GM23248 (cell line): ENCODE results near the gene ZNF526. TPM values are rescaled to one million over a fixed set of nuclear protein-coding genes. Genes with fewer than 3 reads are reported as not detected.

Experiments
- DNase-seq: peaks from one replicate; pipeline ENCODE4 v3.0.0-alpha.2; 2015
- H2AFZ ChIP-seq: fragments of 200-600 bp; sonication (generic); 2 replicates; pipeline ENCODE4 v1.6.1; 2016; ENCODE audit warnings: antibody characterized with exemption
- H3F3A ChIP-seq: fragments of 200-600 bp; sonication (generic); 2 replicates; pipeline ENCODE4 v1.6.1; 2016; ENCODE audit warnings: mild to moderate bottlenecking, antibody characterized with exemption, mixed run types; ENCODE audit not compliant: insufficient read depth
- H3K27ac ChIP-seq: fragments of 200-600 bp; sonication (generic); 2 replicates; pipeline ENCODE4 v1.5.1; 2016; ENCODE audit warnings: mild to moderate bottlenecking
- H3K27me3 ChIP-seq: fragments of 200-600 bp; sonication (generic); replicated peaks from 2 replicates; pipeline ENCODE4 v1.6.1; 2016; ENCODE audit warnings: mild to moderate bottlenecking; ENCODE audit not compliant: insufficient read depth
- H3K36me3 ChIP-seq: fragments of 200-600 bp; sonication (generic); 2 replicates; pipeline ENCODE4 v1.6.1; 2016; ENCODE audit warnings: low read depth, mild to moderate bottlenecking
- H3K4me1 ChIP-seq: fragments of 200-600 bp; sonication (generic); 2 replicates; pipeline ENCODE4 v1.6.1; 2016; ENCODE audit warnings: mild to moderate bottlenecking; ENCODE audit not compliant: insufficient read depth
- H3K4me2 ChIP-seq: fragments of 200-600 bp; sonication (generic); one replicate; pipeline ENCODE4 v1.6.1; 2016; ENCODE audit warnings: mild to moderate bottlenecking; ENCODE audit not compliant: unreplicated experiment
- H3K4me3 ChIP-seq: fragments of 200-600 bp; sonication (generic); 2 replicates; pipeline ENCODE4 v1.5.1; 2016; ENCODE audit warnings: mild to moderate bottlenecking
- H3K79me2 ChIP-seq: fragments of 200-600 bp; sonication (generic); 2 replicates; pipeline ENCODE4 v1.6.1; 2016; ENCODE audit warnings: mild to moderate bottlenecking; ENCODE audit not compliant: insufficient read depth
- H3K9ac ChIP-seq: fragments of 200-600 bp; sonication (generic); 2 replicates; pipeline ENCODE4 v1.6.1; 2016; ENCODE audit warnings: mild to moderate bottlenecking
- H3K9me2 ChIP-seq: fragments of 200-600 bp; sonication (generic); 2 replicates; pipeline ENCODE4 v1.6.1; 2016; ENCODE audit warnings: mixed run types, mild to moderate bottlenecking, moderate library complexity; ENCODE audit not compliant: insufficient read depth
- H3K9me3 ChIP-seq: fragments of 200-600 bp; sonication (generic); one replicate; pipeline ENCODE4 v1.6.1; 2017; ENCODE audit warnings: low read depth
- H4K20me1 ChIP-seq: fragments of 200-600 bp; sonication (generic); 2 replicates; pipeline ENCODE4 v1.6.0; 2016; ENCODE audit not compliant: insufficient read depth
- EZH2 ChIP-seq: fragments of 200-600 bp; sonication (generic); IDR thresholded peaks from 2 replicates; pipeline ENCODE4 v1.6.1; 2018; ENCODE audit warnings: antibody characterized with exemption, mild to moderate bottlenecking; ENCODE audit not compliant: insufficient read depth, poor library complexity, severe bottlenecking
- EZH2phosphoT487 ChIP-seq: fragments of 200-600 bp; sonication (generic); IDR thresholded peaks from 2 replicates; pipeline ENCODE4 v1.6.1; 2018; ENCODE audit warnings: antibody characterized with exemption, moderate library complexity, mild to moderate bottlenecking, low read depth; ENCODE audit not compliant: insufficient read depth
- WGBS, 2 experiments: methylation state at CpG; one replicate each; pipeline ENCODE4 v1.1.6; 2015 to 2017; ENCODE audit warnings: low lambda C conversion rate in 2 of 2, low coverage in 1 of 2; ENCODE audit errors: missing lambda C conversion rate in 2 of 2; 5-methylcytosine and 5-hydroxymethylcytosine counted together
- in situ Hi-C: fragments of 300-500 bp; cut with MboI; formaldehyde crosslinking; loops from 2 replicates; pipeline ENCODE4 v1.15.0; 2020
- polyA plus RNA-seq: library from polyadenylated mRNA; unstranded; fragments of >200 nt; fragmentation: Nextera tagmentation; extraction: Ambion mirVana; gene quantifications from 2 replicates; pipeline ENCODE4 v1.2.1, GENCODE V29; 2016
- total RNA-seq: library from RNA; depleted of rRNA; stranded (reverse); fragments of >200 nt; shearing (Covaris generic); gene quantifications from 2 replicates; pipeline ENCODE4 v1.2.3, GENCODE V29; 2014

ZNF526 gene
- total and polyA plus RNA-seq, 2 experiments from 2014 or later: 7.8 to 10.2 TPM

DNA sequence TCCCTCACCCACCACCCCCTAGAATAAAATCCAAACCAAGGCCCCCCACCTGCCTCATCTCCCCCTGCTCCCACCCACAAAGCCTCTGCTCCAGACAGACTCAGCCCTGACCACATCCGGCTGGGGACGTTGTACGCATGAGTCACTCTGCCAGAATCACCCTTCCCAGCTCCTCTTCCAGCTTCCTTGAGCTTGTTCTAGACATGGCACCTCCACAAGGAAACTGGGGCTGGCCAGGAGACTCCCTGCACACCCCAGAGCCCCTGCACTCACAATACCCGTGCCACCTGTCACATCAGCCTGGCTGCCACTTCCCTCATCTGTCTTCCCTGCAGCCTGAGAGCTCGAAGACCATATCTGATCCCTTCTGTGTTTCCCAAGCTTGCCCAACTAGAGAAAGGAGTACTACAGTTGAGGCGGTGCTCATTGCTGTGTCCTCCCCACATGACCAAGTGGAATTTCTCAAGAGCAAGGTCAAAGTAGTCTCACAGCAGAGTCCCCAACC is 12.3 kb upstream of the ZNF526 start:
- no peak overlapping the region for H3K4me3 ChIP-seq
- no peak for TF ChIP-seq EZH2
- no peak for TF ChIP-seq EZH2phosphoT487
- peak; percentile 93 for DNase-seq
- H3K27me3 ChIP-seq: no peaks in the 10 kb centered on the region
- WGBS, 2 experiments: 44 to 45% methylated on average over 6 of the region's 6 CpGs
- H3K4me1 ChIP-seq: peaks cover 41% of the 10 kb centered on the region
- in situ Hi-C loops: no loop called here
- H3K9me3 ChIP-seq: no peaks in the 10 kb centered on the region
- H3K27ac ChIP-seq: peak overlapping the region; percentile 60
- H3F3A ChIP-seq: peaks cover 25% of the 10 kb centered on the region
- H3K79me2 ChIP-seq: peaks cover 49% of the 10 kb centered on the region
- H2AFZ ChIP-seq: no peak overlapping the region
- H3K4me2 ChIP-seq: peak overlapping the region; percentile 53
- no peak overlapping the region for H3K9ac ChIP-seq
- H4K20me1 ChIP-seq: no peaks in the 10 kb centered on the region
- peaks cover 13% of the 10 kb centered on the region; the same call in 1 of the 2 replicates for H3K36me3 ChIP-seq
- no peaks in the 10 kb centered on the region for H3K9me2 ChIP-seq

DNA sequence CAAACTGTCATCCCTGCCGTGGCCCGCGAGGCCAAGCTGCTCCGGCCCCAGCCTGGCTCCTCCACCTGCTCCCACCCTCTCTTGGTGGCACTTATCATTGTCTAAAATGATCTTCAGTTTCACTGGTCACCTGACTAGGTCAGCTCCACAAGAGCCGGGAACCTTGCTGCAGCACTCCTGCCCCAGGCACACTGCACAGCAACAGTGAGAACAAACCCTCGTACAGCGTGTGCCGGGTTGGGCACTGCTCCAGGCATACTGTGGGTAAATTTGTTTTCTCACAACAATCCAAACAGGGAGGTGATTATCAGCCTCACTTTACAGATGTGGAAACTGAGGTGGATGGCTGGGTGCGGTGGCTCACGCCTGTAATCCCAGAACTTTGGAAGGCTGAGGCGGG is 11.5 kb upstream of the ZNF526 start:
- Histone ChIP-seq H3K9ac (no peak overlapping the region), H3K9me2 (no peaks in the 10 kb centered on the region), H3K79me2 (peaks cover 54% of the 10 kb centered on the region), H3K27ac (peak overlapping the region; percentile 60; the same call in 1 of the 2 replicates), H3K36me3 (0 out of 2 replicates have a peak, but pooled peaks cover 8% of the 10 kb centered on the region), H3K9me3 (no peaks in the 10 kb centered on the region), H4K20me1 (no peaks in the 10 kb centered on the region), H3K4me3 (no peak overlapping the region), H3K4me1 (peaks cover 41% of the 10 kb centered on the region), H3F3A (peaks cover 25% of the 10 kb centered on the region), H2AFZ (no peak overlapping the region), H3K27me3 (no peaks in the 10 kb centered on the region), H3K4me2 (no peak overlapping the region)
- in situ Hi-C loops: no loop called here
- TF ChIP-seq EZH2 (no peak), EZH2phosphoT487 (no peak)
- WGBS, 2 experiments: 81 to 85% methylated on average over 11 of the region's 11 CpGs
- no peak for DNase-seq

DNA sequence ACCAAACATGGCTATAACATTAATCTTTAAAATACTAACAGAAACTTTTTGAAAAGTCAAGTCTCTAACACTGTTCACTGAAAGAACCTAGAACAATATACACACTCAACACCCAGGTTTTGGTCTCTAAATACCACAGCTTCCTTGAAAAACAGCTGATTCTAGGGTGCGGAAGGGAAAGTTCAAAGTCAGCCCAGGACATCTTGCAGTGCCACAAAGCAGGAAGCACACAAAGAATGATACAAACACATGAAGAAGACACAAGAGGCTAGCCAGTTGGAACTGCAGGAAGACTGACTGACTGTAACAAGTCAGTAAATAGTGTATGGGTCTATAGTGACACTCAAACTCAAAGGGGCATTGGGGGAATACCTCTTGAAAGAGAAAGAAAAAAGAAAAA is 7.2 kb upstream of the ZNF526 start:
- H3K27me3 ChIP-seq: no peaks in the 10 kb centered on the region
- peaks cover 77% of the 10 kb centered on the region for H3K79me2 ChIP-seq
- no peak overlapping the region for H3K4me3 ChIP-seq
- no peak overlapping the region for H3K9ac ChIP-seq
- peaks cover 16% of the 10 kb centered on the region for H3K4me1 ChIP-seq
- H3K27ac ChIP-seq: no peak overlapping the region
- H3K9me3 ChIP-seq: no peaks in the 10 kb centered on the region
- H3F3A ChIP-seq: peaks cover 6% of the 10 kb centered on the region; the same call in 1 of the 2 replicates
- no peak for DNase-seq
- H2AFZ ChIP-seq: no peak overlapping the region
- 0 out of 2 replicates have a peak, but pooled peaks cover 15% of the 10 kb centered on the region for H3K36me3 ChIP-seq
- no peak overlapping the region for H3K4me2 ChIP-seq
- TF ChIP-seq EZH2phosphoT487 (no peak), EZH2 (no peak)
- in situ Hi-C loops: no loop called here
- H3K9me2 ChIP-seq: no peaks in the 10 kb centered on the region
- WGBS, 2 experiments: 96 to 100% methylated on average over 1 of the region's 1 CpG
- no peaks in the 10 kb centered on the region for H4K20me1 ChIP-seq

DNA sequence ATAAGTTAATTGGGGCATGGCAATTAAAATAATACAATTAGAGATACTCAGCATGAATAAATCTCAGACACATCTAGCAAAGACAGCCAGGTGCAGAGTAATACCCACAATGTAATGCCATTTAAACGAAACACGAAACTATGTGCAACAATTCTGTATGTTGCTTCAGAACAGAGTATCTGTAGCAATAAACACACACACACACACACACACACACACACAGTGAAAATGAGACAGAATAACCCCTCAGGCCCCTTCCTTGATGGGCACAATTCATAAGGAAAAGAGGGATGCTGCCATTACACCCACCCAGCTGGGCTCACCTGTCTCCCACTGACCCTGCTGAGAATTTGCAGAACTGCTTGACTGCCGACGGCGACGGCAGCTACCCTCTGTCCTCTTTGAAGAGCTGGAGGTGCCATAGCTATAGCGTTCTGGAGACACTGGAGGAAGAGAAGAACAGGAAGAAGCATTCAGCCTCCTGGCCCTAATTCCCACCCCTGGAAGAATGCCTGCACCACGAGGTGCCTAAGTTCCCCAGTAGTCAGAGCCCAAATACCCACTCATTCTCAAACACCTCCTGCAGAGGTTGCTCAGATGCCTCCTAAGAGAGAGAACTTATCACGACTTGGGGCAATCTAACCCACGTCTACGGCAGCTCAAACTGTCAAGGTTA is 5.2 kb upstream of the ZNF526 start:
- peaks cover 19% of the 10 kb centered on the region for H3F3A ChIP-seq
- 0 out of 2 replicates have a peak, but pooled peaks cover 9% of the 10 kb centered on the region for H3K36me3 ChIP-seq
- H3K4me2 ChIP-seq: no peak overlapping the region
- no peak for DNase-seq
- H3K9me2 ChIP-seq: no peaks in the 10 kb centered on the region
- peaks cover 21% of the 10 kb centered on the region for H3K4me1 ChIP-seq
- no peak overlapping the region for H3K4me3 ChIP-seq
- H3K79me2 ChIP-seq: peaks cover 91% of the 10 kb centered on the region
- no peaks in the 10 kb centered on the region for H4K20me1 ChIP-seq
- TF ChIP-seq EZH2: no peak
- TF ChIP-seq EZH2phosphoT487: no peak
- H3K27ac ChIP-seq: no peak overlapping the region
- H3K27me3 ChIP-seq: no peaks in the 10 kb centered on the region
- WGBS, 2 experiments: 82% methylated on average over 11 of the region's 11 CpGs
- no peak overlapping the region for H3K9ac ChIP-seq
- no peaks in the 10 kb centered on the region for H3K9me3 ChIP-seq
- in situ Hi-C loops: no loop called here
- no peak overlapping the region for H2AFZ ChIP-seq
